GM18511 (cell line): ENCODE measurements around the gene DHX58.
"Not testable (repeated sequence)": the region's sequence is repeated elsewhere in the genome, so short reads cannot be mapped to it uniquely, and the experiment has no call there.

Source experiments
- ATAC-seq: cut with Tn5 transposase; IDR thresholded peaks from one replicate; pipeline ENCODE4 v1.9.1; 2021; ENCODE audit warnings: mild to moderate bottlenecking, moderate library complexity; ENCODE audit not compliant: unreplicated experiment

Gene DHX58

DNA sequence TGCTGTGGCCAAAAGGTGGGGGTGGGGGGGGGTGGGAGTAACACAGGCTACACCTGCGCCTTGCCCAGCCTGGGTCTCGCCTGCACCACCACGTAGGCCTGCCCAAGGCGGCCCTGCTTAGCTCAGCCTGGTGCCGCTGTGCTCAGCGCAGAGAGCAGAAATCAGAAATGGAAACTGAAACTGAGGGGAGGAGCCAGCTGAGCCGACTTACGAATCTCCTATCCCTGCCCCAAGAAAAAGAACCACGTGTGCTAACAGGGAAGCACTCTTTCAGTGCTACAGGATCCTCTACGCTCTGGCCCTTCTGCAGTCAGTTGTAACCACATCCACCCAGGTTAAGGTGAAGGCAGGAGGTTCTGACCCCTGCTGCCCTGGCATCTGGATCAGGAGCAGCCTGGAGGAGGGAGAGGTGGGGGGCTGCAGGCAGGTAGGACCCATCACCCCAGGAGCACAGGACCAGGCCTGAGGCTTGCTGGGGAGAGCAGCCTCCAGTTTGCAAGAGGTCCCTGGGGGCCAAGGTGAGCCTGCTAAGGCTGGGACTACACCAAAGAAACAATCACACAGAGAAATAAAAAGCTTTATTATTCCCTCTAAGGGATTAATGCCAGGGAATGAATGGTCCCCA lies at the start of gene DHX58:
Gene DHX58 (minus strand): TSS at position 163 of the 625 bp plus-strand sequence. CDS start 822 bp downstream, outside the sequence.
- peak; percentile 81 for ATAC-seq

DNA sequence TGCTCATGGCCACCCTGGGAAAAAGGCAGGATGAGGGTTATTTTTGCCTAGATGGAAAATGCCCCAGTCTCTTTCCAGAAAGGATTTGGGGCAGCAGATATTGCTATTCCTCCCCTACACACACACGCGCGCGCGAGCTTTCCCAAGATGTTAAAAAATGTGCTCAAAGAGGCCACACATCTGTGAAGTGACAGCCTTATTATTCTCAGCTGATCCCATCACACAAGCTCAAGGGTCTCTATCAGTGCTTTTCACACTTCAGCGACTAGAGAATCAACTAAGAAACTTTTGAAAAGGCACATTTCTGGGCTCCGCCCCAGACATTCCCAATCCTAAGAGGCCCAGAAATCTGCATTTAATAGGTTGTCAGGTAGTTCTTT lies 48.0 kb upstream of the DHX58 start:
- no peak for ATAC-seq

DNA sequence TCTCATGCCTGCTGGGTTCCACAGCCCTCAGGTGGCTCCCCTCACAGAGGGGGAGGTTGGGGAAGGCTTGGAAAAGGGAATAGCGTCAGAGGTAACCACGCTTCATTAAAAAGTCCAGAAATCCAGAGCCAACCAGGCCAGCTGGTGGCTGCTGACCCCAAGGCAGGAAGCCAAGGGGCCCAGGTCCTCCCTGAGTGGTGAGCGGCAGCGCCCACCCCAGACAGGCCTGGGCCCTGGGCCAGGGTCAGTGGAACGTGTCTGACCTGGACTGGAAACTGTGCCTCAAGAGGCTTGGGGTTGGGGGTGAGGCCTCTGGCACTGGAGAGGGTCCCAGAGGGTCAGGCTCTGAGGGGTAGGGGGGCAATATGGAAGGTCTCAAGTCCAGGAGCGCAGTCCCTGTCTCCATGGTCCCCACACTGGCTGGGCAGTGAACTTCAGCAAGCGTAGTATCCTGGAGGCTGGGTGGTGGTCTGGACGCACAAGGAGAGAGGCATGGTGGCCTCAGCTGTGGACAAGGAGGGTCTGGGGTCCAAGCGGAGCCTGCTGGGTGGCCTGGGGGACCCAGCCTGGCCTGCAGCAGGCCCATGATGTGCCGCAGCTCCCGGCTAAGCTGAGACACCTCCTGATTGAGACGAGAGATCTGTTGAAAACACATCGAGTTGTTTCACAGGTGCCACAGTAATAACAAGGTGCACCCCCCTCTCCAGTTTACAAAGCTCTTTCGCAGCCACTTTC lies 47.4 kb upstream of the DHX58 start:
- ATAC-seq, result no peak

DNA sequence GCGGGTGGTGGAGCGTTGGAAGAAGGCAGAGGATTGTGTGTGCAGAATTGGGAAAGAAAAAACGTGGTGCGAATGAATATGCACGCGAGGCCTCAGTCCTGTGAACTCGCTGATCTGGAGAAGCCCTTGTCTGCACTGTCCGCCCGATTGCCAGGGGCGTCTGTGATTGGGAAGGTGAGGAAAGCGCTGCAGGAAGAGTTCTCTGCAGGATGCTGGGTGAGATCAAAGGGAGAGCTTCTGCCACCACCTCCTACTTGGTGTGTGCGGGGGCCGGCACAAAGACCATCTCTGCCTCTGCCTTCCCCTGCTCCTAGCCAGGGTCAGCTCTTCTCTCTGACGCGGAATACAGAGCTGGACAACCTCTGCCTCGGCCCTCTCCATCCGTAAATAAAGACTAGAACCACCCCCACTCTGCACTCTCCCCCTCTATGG lies 43.1 kb upstream of the DHX58 start:
- no peak for ATAC-seq

DNA sequence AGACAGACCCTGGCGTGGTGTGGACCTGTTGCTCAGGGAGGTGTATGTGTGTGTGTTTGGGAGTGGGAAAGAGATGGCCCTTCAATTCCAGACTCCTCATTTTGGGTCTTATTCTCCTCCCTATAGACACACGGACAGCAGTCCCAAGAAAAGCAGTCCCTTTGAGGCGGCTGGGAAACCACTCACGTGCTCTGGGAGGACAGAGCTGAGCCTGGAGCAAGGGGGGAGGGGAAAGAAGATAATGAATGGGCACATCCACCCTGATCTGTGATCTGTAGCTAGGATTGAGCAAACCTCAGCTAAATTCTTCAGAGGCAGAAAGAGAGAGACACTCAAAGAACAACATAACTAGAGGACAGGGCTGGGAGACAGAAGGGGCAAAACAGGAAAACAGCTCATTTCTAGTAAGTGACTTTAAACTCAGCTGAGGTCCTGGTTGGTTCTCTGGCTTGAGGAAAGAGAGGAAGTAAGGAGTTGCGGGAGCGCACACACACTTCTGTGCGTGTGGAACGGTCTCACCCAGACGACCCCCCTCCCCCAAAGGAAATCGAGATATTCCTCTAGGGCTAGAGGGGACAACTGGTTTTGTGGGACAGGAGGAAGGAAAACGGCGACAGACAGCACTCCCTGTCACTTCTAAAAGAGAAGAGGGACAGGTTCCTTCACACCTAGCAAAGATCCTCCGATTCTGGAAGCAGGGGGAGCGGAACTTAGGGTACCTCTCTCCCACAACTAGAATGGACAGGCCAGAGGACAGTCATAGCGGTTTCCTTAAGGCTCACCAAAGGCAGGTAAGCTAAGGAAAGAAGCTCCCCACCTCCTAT lies 41.6 kb upstream of the DHX58 start:
- ATAC-seq, result no peak

DNA sequence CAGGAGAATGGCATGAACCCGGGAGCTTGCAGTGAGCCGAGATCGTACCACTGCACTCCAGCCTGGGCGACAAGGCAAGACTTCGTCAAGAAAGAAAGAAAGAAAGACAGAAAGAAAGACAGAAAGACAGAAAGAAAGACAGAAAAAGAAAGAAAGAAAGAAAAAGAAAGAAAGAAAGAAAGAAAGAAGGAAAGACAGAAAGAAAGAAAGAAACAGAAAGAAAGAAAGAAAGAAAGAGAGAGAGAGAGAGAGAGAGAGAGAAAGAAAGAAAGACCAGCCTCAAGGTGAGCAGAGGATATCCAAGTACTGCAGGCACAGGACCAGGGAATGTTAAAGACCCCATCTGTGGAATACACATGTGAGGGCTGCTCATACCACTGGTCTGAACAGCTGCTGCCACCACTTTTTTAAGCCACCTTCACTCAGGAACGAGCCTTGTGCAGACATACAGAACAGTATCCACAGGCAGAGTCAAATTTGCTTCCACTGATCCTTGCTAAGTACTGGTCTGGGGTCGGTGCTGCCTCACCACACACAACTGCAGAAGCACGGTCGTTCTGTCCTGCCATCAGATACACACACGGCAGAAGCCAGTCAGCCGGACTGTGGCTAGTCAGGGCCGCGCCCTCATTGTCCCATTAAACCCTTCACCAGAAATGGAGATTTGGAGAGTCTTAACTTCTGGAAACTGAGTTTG lies 34.5 kb upstream of the DHX58 start:
- ATAC-seq, result no peak

DNA sequence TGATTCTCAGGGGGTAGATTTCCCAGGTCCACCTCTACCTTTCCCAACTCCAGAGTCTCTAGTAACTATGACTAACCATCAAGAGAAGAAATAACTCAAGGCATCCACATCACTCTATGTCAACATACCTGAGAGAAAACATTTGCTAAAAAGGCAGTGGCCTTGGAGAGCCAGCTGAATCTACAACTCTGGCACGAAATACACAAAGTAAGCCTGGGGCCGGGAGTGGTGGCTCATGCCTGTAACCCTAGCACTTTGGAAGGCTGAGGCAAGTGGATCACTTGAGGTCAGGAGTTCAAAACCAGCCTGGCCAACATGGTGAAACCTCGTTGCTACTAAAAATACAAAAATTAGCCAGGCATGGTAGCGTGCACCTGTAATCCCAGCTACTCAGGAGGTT lies 30.6 kb upstream of the DHX58 start:
- ATAC-seq, result not testable (repeated sequence)

DNA sequence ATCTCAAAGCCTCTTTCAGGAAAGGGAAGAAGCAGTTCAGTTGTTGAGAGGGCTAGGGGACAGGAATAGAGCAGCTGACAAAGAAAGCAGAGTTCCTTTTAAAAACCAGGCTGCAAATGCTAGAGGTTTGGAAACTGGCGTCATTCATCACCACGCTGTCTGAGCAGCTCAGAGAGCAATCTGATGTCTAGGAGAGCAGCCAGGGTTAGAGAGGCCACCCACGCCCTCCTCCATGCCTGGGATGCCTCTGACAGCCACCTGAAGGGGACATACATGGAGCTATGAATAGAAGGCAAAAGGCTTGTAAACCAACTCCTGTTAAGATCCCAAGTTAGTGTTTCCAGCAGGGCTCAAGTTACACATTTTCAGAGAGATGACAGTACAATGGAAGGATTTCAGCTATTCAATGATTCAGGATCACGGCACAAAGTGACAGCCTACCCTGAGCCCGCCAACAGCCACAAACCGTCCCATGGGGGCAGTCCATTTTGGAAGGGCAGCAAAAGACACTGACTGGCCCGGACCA lies 29.9 kb upstream of the DHX58 start:
- no peak for ATAC-seq

DNA sequence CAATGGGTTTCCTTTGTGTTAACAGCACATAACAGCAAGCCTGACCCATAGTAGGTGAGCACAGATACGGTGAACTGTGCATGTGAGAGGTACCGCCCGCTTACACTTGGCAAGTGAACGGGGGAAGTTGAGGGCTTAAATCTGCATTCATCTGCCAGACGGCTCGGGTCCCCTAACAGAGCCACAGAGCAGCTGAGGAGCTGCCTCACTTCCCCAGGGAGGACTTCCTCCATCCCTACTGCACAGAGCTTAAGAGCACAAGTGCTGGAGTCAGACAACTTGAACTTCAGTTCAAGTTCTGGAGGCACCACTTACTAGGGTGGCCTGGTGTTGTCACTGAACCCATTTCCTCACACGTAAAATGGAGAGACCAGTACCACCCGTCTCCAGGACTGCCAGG lies 28.9 kb upstream of the DHX58 start:
- no peak for ATAC-seq

DNA sequence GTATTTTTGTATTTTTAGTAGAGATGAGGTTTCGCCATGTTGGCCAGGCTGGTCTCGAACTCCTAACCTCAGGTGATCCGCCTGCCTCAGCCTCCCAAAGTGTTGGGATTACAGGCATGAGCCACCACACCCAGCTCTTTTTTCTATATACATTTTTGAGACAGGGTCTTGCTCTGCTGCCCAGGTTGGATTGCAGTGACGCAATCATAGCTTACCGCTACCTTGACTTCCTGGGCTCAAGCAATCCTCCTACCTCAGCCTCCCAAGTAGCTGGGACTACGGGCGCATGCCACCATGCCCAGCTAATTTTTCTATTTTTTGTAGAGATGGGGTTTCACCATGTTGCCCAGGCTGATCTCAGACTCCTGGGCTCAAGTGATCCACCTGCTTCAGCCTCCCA lies 28.2 kb upstream of the DHX58 start:
- ATAC-seq, result not testable (repeated sequence)

DNA sequence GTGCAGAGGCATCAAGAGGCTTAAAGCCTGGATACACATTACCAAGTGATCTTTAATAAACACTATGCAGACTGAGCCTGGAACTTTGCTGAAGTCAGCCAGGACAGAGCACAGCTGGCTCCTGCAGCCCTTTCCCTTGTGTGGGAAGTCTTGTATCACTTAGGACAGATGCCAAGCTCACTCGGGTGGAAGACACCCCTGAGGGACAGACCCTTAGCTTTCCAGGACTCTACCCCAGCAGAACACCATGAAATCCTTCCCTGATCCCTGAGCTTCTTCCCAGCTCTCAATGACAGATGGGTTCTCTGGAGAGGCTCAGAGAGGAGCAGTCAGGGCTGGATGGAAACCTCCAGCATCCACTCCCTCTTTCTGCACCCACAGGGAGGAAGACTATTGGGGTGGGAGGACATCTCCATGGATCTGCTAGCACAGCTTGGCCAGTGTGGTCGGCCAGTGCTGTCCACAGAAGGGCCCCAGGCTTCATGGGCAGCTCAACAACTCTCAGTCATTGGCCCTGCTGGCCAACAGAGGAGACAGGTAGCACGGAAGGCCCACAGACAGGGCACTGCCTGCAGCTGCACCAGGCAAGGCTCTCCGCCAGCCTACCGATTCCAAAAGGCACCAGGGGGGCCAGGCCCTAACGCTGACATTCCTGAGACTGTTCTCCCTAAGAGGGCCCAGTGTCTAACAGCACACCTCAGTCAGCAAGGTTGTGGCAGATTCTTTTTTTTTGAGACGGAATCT lies 26.4 kb upstream of the DHX58 start:
- ATAC-seq, result no peak

DNA sequence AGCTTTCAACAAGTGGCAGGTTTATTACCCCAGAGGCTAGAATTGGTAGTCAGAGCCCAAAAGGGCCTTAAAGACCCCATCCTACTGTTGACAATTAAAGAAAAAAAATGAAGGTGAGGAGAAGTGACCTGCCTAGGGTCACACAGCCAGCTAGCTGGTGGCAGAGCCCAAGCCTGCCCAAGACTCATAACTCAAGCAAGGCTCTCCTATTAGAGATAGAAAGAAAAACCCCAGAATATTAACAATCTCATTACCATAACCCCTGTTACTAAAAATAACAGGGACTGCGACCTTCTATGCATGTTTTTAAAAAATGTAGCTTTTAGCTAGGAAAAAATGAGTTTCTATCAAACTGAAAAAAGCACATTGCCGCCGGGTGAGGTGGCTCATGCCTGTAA lies 24.1 kb upstream of the DHX58 start:
- no peak for ATAC-seq

DNA sequence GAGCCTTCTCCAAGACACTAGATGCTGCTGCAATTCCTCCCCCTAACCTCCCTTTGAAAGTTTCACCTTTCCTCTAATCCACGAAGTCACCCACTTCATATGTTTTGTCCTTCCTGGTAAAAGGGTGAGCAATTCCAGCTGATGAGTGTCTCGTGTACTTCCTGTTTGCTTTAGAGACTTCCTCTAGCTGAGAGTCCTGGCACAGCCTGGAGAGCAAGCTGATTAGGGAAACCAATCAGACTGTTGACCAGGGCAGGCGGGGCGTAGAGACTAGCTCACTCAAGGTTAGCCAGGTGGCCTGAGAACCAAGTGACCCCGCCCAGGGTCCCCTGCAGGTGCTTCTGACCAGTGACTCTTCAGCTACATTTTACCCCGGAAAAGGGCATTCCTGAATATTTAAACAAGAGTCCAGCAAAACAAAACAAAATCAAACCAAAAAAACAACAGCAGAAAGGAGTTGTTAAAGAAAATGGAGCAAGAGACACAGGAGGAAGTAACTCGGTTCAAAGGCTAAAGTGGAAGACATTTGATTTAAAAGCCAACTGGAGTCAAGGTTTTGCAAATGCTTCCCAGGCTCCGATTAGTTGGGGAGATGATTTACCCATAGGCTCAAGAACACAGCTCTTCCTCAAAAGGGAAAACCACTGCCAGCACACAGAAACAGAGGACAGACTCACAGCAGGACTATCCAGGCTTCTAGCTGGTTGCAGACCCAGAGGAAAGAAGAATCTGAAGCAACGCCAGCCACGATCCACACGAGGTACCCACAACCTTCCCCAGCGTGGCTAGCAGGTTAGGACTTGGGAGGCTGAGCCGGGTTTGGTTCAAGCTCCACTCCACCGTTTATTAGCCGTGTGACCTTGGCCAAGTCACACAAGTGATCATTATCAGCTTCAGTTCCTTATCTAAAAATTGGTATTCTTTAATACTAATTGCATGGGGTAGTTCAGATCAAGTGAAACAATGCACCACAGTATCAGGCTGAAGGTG lies 23.4 kb upstream of the DHX58 start:
- ATAC-seq, result no peak

DNA sequence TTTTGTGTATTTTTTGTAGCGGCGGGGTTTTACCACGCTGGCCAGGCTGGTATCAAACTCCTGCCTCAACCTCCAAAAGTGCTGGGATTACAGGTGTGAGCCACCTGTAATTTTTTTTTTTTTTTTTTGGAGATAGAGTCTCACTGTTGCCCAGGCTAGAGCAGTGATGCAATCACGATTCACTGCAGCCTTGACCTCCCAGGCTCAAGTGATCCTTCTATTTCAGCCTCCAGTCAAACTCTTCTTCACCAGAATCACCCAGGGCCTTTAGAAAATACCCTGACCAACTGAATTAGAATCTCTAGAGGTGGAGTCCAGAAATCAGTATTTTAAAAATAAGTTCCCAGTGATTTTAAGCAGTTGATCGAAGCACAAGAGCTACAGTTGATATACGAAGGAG lies 22.6 kb upstream of the DHX58 start:
- ATAC-seq, result no peak

DNA sequence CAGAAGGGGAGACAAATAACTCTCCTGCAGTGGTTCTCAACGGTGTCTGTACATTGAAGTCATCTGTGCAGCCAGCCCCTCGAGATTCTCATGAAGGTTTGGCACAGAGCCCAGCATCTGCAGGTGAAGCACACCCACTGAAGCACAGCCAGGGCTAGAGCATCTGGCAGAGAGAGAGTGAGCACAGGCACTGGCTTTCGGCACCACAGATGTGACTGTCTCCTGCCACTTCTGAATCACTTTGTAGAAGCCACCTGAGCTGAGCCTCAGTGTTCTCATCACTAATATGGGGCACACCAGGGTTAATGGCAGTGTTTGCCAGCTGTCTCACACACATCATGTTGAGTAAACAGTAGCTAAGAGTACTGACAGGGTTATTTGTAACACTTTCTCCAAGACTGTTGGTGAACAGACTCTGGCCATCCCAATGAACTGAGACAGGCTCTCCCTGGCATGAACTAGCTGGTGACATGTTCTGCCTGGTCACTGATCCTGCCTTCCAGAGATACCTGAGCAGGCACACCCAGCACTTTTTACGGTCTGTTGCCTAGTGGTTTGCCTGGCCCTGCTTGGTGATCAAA lies 21.0 kb upstream of the DHX58 start:
- peak; percentile 75 for ATAC-seq

DNA sequence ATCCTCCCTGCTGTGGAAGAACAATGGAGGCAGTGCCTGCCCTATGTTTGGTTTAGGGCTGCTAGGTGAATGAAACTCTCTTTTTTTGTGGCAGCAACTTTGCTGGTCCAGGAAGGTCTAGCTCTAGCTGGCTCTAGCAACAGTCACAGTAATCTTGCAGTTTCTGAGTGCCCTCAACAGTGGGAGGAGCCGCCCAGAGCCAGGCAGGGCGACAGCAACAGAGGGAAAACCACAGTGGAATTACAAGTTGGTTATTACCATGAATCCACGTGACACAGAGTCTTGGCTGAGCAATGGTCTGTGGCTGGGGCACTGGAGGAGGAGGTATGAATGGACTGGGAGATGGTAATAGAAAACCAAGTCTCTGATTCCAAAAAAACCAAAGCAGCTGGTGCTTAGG lies 20.4 kb upstream of the DHX58 start:
- ATAC-seq, result peak; percentile 54

DNA sequence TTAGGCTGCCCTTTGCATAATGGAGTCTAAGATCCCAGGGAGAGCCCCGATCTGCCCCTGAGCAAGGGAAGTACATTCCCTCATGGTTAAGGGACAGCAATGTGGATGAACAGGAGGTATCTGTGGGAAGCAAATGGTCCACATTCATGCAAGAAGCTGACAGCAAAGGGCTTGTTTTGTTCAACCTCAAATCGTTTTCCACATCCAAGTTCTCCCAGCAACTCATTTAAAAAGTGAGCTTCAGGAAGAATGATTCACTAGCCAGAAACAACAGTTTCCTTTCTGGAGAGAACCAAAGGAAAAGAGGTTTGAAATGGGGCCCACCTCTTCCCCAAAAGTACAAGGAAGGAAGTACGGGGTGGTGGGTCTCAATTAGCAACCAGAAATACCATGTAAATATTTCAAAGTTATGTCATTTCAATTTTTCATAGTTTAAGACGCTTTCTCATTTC lies 19.5 kb upstream of the DHX58 start:
- no peak for ATAC-seq

DNA sequence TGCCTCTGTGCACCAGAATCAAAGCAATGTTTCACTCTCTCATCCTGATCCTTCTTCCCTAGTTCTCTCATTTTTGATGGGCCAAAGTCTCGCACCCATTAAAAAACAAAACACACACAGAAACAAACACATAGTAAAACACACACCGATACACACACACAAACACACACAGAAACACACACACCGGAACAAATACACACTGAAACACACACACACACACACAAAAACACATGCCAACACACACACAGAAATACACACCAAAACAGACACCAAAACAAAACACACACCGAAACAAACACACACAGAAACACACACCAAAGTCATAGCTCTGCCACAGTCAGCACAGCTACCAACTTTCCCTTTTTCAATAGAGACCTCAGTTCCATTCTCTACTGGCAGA lies 18.7 kb upstream of the DHX58 start:
- no peak for ATAC-seq
